GM19043 (cell line): Measurements from ENCODE around the gene MRS2.
"Not testable (repeated sequence)": the region's sequence is repeated elsewhere in the genome, so short reads cannot be mapped to it uniquely, and the experiment has no call there.

Experiments used
- ATAC-seq: cut with Tn5 transposase; IDR thresholded peaks from one replicate; pipeline ENCODE4 v1.9.1; 2021; ENCODE audit warnings: low read depth; ENCODE audit not compliant: unreplicated experiment

The MRS2 gene

GRCh38 chr6:24385536-24386269, 17.0 kb upstream of the MRS2 start:
- ATAC-seq, result peak; percentile 46

GRCh38 chr6:24387818-24388217, 14.9 kb upstream of the MRS2 start:
- ATAC-seq, result no peak

GRCh38 chr6:24391208-24391607, 11.5 kb upstream of the MRS2 start:
- ATAC-seq, result no peak

- peak; percentile 90 for ATAC-seq
Measured at GRCh38 chr6:24391756-24392405, 10.9 kb upstream of the MRS2 start.

- no peak for ATAC-seq
Measured at GRCh38 chr6:24394061-24394779, 8.5 kb upstream of the MRS2 start.

GRCh38 chr6:24394780-24395437, 7.8 kb upstream of the MRS2 start:
- ATAC-seq, result no peak

- no peak for ATAC-seq
Measured at GRCh38 chr6:24396824-24397223, 5.9 kb upstream of the MRS2 start.

- ATAC-seq, result no peak
Measured at GRCh38 chr6:24397631-24398030, 5.1 kb upstream of the MRS2 start.

- not testable (repeated sequence) for ATAC-seq
Measured at GRCh38 chr6:24400045-24401039, 2.4 kb upstream of the MRS2 start.

GRCh38 chr6:24401458-24401857, 1.3 kb upstream of the MRS2 start:
- ATAC-seq, result no peak

- ATAC-seq, result no peak
Measured at GRCh38 chr6:24403501-24403824, 727 bp downstream of the MRS2 start.

- no peak for ATAC-seq
Measured at GRCh38 chr6:24405262-24405661, 2.5 kb downstream of the MRS2 start.

- peak; percentile 87 for ATAC-seq
Measured at GRCh38 chr6:24408719-24409410, 6.1 kb downstream of the MRS2 start.

GRCh38 chr6:24410622-24411021, 7.9 kb downstream of the MRS2 start:
- ATAC-seq, result no peak

- ATAC-seq, result no peak
Measured at GRCh38 chr6:24412294-24412693, 9.6 kb downstream of the MRS2 start.

- not testable (repeated sequence) for ATAC-seq
Measured at GRCh38 chr6:24414531-24414930, 11.8 kb downstream of the MRS2 start.

- no peak for ATAC-seq
Measured at GRCh38 chr6:24415753-24416152, 13.0 kb downstream of the MRS2 start.

- ATAC-seq, result no peak
Measured at GRCh38 chr6:24419526-24419925, 16.8 kb downstream of the MRS2 start.

- no peak for ATAC-seq
Measured at GRCh38 chr6:24425091-24425490, 22.4 kb downstream of the MRS2 start.
